GM12891 (cell line): ENCODE data around the gene EHD4.

Source experiments
- DNase-seq: peaks from one replicate; pipeline ENCODE4 v3.0.0; 2011; ENCODE audit warnings: low spot score; ENCODE audit not compliant: insufficient read length
- FAIRE-seq: peaks from 2 replicates; lab custom pipeline; 2011; peaks lifted over from hg19 to GRCh38; lab: Jason Lieb, UNC
- PAX5 ChIP-seq: IDR thresholded peaks from 2 replicates; pipeline ENCODE4 v1.6.1; 2011; ENCODE audit warnings: low read length, moderate library complexity, mild to moderate bottlenecking; ENCODE audit not compliant: insufficient read depth, severe bottlenecking
- POLR2A ChIP-seq: IDR thresholded peaks from 2 replicates; pipeline ENCODE4 v1.6.1; 2011; ENCODE audit warnings: low read depth, low read length, control low read depth
- POLR2AphosphoS5 ChIP-seq: IDR thresholded peaks from 2 replicates; pipeline ENCODE4 v1.6.1; 2011; ENCODE audit warnings: low read depth, low read length, control low read depth
- POU2F2 ChIP-seq: IDR thresholded peaks from 2 replicates; pipeline ENCODE4 v1.6.1; 2011; ENCODE audit warnings: low read depth, mild to moderate bottlenecking, control low read depth, low read length, moderate library complexity
- SPI1 ChIP-seq: IDR thresholded peaks from 2 replicates; pipeline ENCODE4 v1.6.1; 2011; ENCODE audit warnings: low read depth, low read length, control low read depth
- TAF1 ChIP-seq: IDR thresholded peaks from 2 replicates; pipeline ENCODE4 v1.6.1; 2011; ENCODE audit warnings: low read depth, low read length, control low read depth

The EHD4 gene

DNA sequence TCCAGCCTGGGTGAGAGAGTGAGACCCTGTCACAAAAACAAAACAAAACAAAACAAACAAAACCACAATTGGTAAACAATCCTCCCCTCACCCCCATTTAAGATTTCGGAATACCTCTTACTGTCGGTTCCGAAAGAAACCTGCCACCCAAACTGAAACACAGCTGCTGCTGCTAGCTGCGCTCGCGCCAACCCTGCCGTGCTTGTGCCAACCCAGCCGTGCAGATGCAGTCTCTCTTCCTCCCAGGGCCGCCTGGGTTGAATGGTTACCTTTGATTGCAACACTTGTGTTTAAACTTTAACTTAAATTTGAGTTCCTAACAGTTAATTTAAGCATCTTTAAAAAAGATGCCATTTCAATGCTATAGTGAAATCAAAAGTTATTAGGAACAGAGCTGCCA lies 50.0 kb downstream of the EHD4 start:
- TF ChIP-seq POU2F2 (0 out of 2 replicates have a peak, but pooled peaks have one; percentile 8), SPI1 (no peak)
- DNase-seq (no peak), FAIRE-seq (no peak)

GRCh38 chr15:41921639-41922038 lies 50.7 kb downstream of the EHD4 start:
- DNase-seq = no peak
- TF ChIP-seq SPI1 (no peak), POU2F2 (no peak), PAX5 (no peak), POLR2AphosphoS5 (no peak; the same call in 1 of the 2 replicates), POLR2A (no peak), TAF1 (no peak)
- FAIRE-seq = no peak

DNA sequence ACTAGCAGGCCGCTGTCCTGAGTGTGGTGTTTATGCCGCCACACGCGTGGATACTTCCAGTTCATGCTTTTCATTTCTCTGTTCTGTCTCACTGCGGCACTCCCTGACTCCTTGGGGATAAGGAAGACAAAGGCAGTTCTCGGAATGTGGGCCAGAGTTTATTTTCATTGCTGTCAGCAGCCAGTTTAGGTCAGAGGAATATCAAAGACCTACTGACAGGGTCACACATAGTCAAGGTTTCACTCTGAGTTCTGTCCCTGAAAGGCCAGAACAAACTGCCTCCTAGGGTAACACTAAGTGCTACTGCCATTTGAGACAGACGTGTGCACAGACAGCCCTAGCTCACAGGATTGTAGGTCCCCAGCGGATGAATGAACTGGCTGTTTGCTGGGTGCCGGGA lies 51.2 kb downstream of the EHD4 start:
- no peak for TF ChIP-seq SPI1
- TF ChIP-seq POLR2AphosphoS5 = no peak; the same call in none of the 2 replicates
- no peak for TF ChIP-seq PAX5
- no peak for TF ChIP-seq POU2F2
- TF ChIP-seq POLR2A = peak; percentile 28
- no peak for TF ChIP-seq TAF1
- no peak for DNase-seq
- peak; percentile 38 for FAIRE-seq

DNA sequence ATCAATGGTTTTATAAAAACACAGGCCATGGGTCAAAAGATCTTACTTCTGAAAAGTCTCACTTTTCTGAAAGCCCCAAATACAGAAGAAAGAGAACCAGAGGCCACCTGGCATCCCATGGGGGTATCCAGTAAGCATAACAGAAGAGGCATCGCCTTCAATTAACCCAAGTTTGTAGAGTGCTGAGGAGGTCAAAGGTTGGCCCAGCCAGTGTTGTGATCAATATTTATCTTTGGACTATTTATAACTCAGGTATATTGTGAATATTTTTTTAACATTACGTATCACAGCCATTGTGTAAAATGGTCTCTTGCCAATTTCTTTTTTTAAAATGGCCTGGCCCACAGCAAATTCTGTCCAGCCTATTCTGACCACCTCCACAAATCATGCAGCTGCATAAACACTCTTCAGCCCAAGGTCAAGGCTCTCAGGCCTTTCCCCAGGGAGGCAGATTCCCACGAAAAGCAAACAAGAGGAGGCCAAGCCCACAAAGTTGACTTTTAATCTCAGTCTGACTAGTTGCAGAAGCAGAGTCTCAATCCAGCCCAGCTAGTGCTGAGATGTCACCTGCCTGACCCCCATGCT lies 52.3 kb downstream of the EHD4 start:
- DNase-seq = no peak
- TF ChIP-seq POU2F2 = no peak
- no peak for TF ChIP-seq SPI1
- no peak for TF ChIP-seq POLR2A
- no peak for TF ChIP-seq PAX5
- TF ChIP-seq POLR2AphosphoS5 = no peak
- no peak for TF ChIP-seq TAF1
- no peak for FAIRE-seq

DNA sequence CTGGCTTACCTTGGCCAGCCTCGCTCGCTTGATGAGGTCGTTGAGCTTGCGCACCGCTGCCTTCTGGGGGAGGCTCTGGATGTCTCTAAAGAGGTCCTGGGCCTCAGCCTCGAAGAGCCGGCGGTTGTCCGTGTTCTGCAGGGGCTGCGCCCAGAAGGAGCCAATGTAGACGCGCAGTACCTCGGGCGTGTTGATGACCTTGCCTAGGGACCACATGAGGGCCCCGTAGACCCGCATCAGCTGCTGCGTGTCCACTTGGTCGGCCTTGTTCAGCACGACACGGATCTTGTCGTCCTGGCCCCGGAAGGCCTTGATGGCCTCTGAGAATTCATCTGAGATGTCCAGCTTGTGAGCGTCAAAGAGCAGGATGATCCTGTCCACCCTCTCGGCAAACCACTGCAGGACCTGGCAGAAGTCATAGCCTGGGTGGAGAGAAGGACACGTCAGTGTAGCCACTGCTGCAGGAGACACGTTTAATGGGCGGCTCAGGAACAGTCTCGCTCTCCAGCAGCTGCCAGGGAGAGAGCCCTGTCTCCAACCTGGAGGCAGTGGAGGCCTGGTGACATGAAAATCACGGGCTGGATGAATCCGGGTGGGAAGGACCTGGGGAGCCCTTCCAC lies 53.0 kb downstream of the EHD4 start:
- TF ChIP-seq POLR2A (no peak), SPI1 (no peak), TAF1 (no peak), POU2F2 (no peak), POLR2AphosphoS5 (no peak), PAX5 (no peak)
- DNase-seq = no peak
- no peak for FAIRE-seq

- FAIRE-seq = no peak
- DNase-seq = no peak
- TF ChIP-seq POU2F2 (no peak), POLR2A (peak; percentile 51; the same call in 1 of the 2 replicates), POLR2AphosphoS5 (no peak; the same call in 1 of the 2 replicates), SPI1 (no peak), PAX5 (no peak)
These were observed 53.7 kb downstream of the EHD4 start for GRCh38 chr15:41918506-41919126.

DNA sequence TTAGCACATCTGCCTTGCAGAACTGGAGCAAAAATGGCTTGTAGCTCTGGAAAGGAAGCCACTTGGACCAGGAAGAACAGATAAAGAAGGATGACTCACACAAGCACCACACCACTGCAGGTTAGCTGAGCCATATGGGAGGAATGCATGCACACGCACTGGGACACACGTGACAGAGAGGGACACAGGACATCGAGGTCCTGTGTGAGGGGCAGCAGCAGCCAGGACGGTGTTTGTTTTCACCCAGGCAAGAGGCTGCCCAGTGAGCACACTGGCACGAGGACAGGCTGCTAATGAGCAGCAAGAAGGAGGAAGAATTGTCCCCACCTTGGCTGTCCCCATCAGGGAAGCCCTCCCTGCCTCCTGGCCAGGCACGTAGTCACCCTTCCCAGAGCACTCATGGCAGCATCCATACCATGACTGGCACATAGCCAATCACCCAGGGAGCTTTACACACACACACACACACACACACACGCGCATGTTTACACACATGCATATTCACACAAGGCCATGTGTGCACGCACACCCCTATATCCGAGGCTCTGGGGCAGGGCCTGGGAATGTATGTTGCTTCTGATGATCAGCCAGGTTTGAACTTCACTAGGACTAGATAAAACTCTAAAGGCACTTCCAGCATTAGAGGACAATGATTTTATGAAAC lies 54.5 kb downstream of the EHD4 start:
- FAIRE-seq (no peak), DNase-seq (no peak)
- peak; percentile 61; the same call in 1 of the 2 replicates for TF ChIP-seq POU2F2
- no peak for TF ChIP-seq SPI1
- TF ChIP-seq POLR2AphosphoS5 = no peak
- no peak for TF ChIP-seq TAF1
- TF ChIP-seq POLR2A = 0 out of 2 replicates have a peak, but pooled peaks have one; percentile 18

DNA sequence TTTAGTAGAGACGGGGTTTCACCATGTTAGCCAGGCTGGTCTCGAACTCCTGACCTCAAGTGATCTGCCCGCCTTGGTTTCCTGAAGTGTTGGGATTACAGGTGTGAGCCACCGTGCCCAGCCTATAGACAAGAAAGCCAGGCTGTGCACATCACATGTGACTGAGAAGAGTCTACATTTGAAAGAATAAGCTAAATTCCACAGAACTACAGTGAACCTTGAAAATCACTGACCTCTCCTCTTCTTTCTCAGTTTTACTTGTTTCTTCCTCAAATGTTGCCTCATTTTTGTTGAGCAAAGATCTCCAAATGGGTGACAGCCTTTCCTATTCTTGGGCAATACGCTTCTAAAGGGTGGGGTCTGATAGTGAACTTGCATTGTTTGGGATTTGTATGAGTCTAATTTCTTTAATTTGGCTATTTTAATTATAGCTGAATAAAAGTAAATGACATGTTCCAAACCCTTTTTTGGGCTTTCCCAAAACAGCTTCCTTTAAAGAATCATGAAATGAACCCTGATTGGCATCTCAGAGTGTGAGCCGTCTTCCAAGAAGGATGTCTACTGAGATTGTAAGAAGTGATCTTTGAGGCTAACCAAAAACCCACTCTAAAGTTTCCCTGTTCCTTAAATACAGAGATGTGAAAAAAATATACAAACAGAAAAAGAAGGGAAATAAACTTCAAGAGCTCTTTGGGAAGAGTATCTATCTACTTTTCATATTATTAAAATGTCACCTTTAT lies 56.9 kb downstream of the EHD4 start:
- FAIRE-seq (no peak), DNase-seq (no peak)
- TF ChIP-seq POLR2A (no peak), POU2F2 (no peak), PAX5 (no peak), POLR2AphosphoS5 (no peak), SPI1 (no peak), TAF1 (no peak)

DNA sequence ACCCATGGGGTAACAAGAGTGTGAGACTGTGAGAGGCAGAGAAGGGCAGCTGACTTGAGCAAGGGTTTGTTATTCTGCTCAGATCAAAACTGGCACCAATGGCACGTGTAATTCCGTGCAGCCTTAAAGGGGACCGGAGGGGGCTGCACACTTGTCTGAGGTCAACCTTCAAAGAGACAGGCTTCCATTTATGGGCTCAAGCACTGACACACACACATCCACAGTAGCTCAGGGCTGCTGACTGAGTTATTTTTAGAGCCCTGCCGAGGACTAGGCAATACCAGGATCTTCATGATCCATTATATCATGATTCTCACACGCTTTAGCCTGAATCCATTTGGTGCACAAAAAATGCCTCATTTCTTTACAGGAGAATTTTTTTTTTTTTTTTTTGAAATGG lies 57.9 kb downstream of the EHD4 start:
- no peak for FAIRE-seq
- DNase-seq = no peak
- TF ChIP-seq PAX5 (no peak), POLR2AphosphoS5 (peak; percentile 26; the same call in 1 of the 2 replicates), SPI1 (no peak), POU2F2 (no peak)
